HepG2 (cell line): Measurements from ENCODE around the gene TBC1D22A. TPM values are rescaled to one million over a fixed set of nuclear protein-coding genes. Genes with fewer than 3 reads are reported as not detected.

Source experiments
- ATAC-seq: fragments of 200-7000 bp; cut with Tn5 transposase; 3 replicates; pipeline ENCODE4 v1.9.1; 2020; ENCODE audit warnings: mild to moderate bottlenecking, moderate library complexity
- BruUV-seq: library from RNA; stranded (reverse); fragments of 400-500 nt; replicated peaks from 2 replicates; lab custom pipeline; 2021; lab: Mats Ljungman, UMichigan
- CTCF ChIA-PET: fragments of 300-600 bp; formaldehyde crosslinking; extraction: SDS; loops from one replicate; lab custom pipeline; 2021; ENCODE audit warnings: low total read pairs, inconsistent platforms, low intra/inter-chr PET ratio; lab: Yijun Ruan, JAX
- POLR2A ChIA-PET: fragments of 350-600 bp; sonication (Branson Sonifier 250); formaldehyde crosslinking; loops from one replicate; lab custom pipeline; 2020; ENCODE audit warnings: antibody characterized with exemption, inconsistent platforms; lab: Yijun Ruan, JAX
- DNase-seq: peaks from one replicate; pipeline ENCODE4 v3.0.0-alpha.2; 2015; ENCODE audit warnings: low spot score
- FAIRE-seq: peaks from 3 replicates; lab custom pipeline; 2011; peaks lifted over from hg19 to GRCh38; lab: Jason Lieb, UNC
- H2AFZ ChIP-seq: one replicate; pipeline ENCODE4 v1.6.1; 2011; ENCODE audit warnings: low read length, inconsistent platforms
- H3K27ac ChIP-seq: fragments of 300-600 bp; 3 replicates; pipeline ENCODE4 v1.8.0; 2011; ENCODE audit warnings: mixed run types, mild to moderate bottlenecking, mixed read lengths, low read length, inconsistent platforms; ENCODE audit not compliant: insufficient read depth; ENCODE audit errors: extremely low read length
- H3K27me3 ChIP-seq, 2 experiments: fragments of 200-600 bp in 1 of 2; 2 replicates in 1 of 2; 3 replicates in 1 of 2; pipeline versions ENCODE4 v1.6.0 to v1.8.0; 2011; ENCODE audit warnings: low read length in 2 of 2, mild to moderate bottlenecking in 2 of 2, moderate library complexity in 2 of 2, inconsistent platforms in 1 of 2; ENCODE audit not compliant: insufficient read depth in 2 of 2, control insufficient read depth in 1 of 2
- H3K36me3 ChIP-seq, 2 experiments: fragments of 200-600 bp in 1 of 2; replicated peaks in 1 of 2; 2 replicates in 1 of 2; 3 replicates in 1 of 2; pipeline versions ENCODE4 v1.5.1 to v1.8.0; 2011; ENCODE audit warnings: low read length in 2 of 2, inconsistent platforms in 1 of 2; ENCODE audit not compliant: insufficient read depth in 2 of 2, control insufficient read depth in 1 of 2
- H3K4me1 ChIP-seq: 2 replicates; pipeline ENCODE4 v1.5.1; 2012; ENCODE audit warnings: low read length, inconsistent platforms; ENCODE audit not compliant: insufficient read depth
- H3K4me2 ChIP-seq: 2 replicates; pipeline ENCODE4 v1.6.0; 2011; ENCODE audit warnings: low read depth, low read length, inconsistent platforms
- H3K4me3 ChIP-seq, 3 experiments: fragments of 200-600 bp in 1 of 3; sonication (generic), shearing (Covaris generic) in 1 of 3; replicated peaks in 1 of 3; 2 replicates each; pipeline ENCODE4 v1.5.1; 2011 to 2016; ENCODE audit warnings: low read length in 3 of 3, inconsistent platforms in 2 of 3, low read depth in 2 of 3, mild to moderate bottlenecking in 2 of 3, control low read depth in 1 of 3, mixed read lengths in 1 of 3; ENCODE audit not compliant: insufficient read depth in 1 of 3
- H3K79me2 ChIP-seq: one replicate; pipeline ENCODE4 v1.6.1; 2011; ENCODE audit warnings: low read length, inconsistent platforms; ENCODE audit not compliant: insufficient read depth
- H3K9ac ChIP-seq: 2 replicates; pipeline ENCODE4 v1.6.0; 2011; ENCODE audit warnings: mild to moderate bottlenecking, low read depth, low read length, inconsistent platforms; ENCODE audit not compliant: insufficient read depth
- H3K9me3 ChIP-seq: 2 replicates; pipeline ENCODE4 v1.5.1; 2012; ENCODE audit warnings: mild to moderate bottlenecking, low read length
- H4K20me1 ChIP-seq: 2 replicates; pipeline ENCODE4 v1.6.0; 2011; ENCODE audit warnings: inconsistent platforms, mild to moderate bottlenecking, low read length, moderate library complexity; ENCODE audit not compliant: insufficient read depth
- HMG20A ChIP-seq: IDR thresholded peaks from 2 replicates; pipeline ENCODE4 v1.6.1; 2016; ENCODE audit warnings: borderline replicate concordance
- KLF9 ChIP-seq: IDR thresholded peaks from 2 replicates; pipeline ENCODE4 v1.6.1; 2016; ENCODE audit warnings: low read depth
- YEATS4 ChIP-seq: sonication (generic); formaldehyde crosslinking; IDR thresholded peaks from 2 replicates; pipeline ENCODE4 v1.4.0; 2020; ENCODE audit warnings: missing genetic modification reagents, borderline replicate concordance
- ZBTB8A ChIP-seq: sonication (generic); formaldehyde crosslinking; IDR thresholded peaks from 2 replicates; pipeline ENCODE4 v1.4.0; 2020; ENCODE audit warnings: mild to moderate bottlenecking, low read depth, missing genetic modification reagents, borderline replicate concordance
- ZNF235 ChIP-seq: sonication (generic); formaldehyde crosslinking; IDR thresholded peaks from 2 replicates; pipeline ENCODE4 v1.8.1; 2023; ENCODE audit warnings: mild to moderate bottlenecking, missing genetic modification reagents, borderline replicate concordance
- ZNF383 ChIP-seq: sonication (generic); formaldehyde crosslinking; IDR thresholded peaks from 2 replicates; pipeline ENCODE4 v1.4.0; 2020; ENCODE audit warnings: missing genetic modification reagents, mild to moderate bottlenecking, borderline replicate concordance
- ZNF619 ChIP-seq: sonication (generic); formaldehyde crosslinking; IDR thresholded peaks from 2 replicates; pipeline ENCODE4 v1.4.0; 2020; ENCODE audit warnings: mild to moderate bottlenecking, missing genetic modification reagents
- ZNF777 ChIP-seq: sonication (generic); formaldehyde crosslinking; IDR thresholded peaks from 2 replicates; pipeline ENCODE4 v1.4.0; 2020; ENCODE audit warnings: missing genetic modification reagents
- WGBS: methylation state at CpG from one replicate; pipeline ENCODE4 v1.1.6; 2017; ENCODE audit warnings: low lambda C conversion rate; 5-methylcytosine and 5-hydroxymethylcytosine counted together
- in situ Hi-C: cut with HindIII; loops from 2 replicates; pipeline ENCODE4 v1.10.0; 2017; ENCODE audit warnings: low pct_unique_long_range_greater_than_20kb; ENCODE audit not compliant: extremely low pct_ligation_motif_present
- intact Hi-C: fragments of 100-400 bp; cut with micrococcal nuclease; formaldehyde crosslinking; loops from one replicate; pipeline ENCODE4 v1.10.0; 2022; ENCODE audit not compliant: unreplicated experiment
- polyA plus RNA-seq, 8 experiments: library from polyadenylated mRNA; depleted of rRNA in 3 of 8; stranded (reverse) in 7 of 8; unstranded in 1 of 8; fragments of >200 nt; fragmentation: Illumina TruSeq in 4 of 8; extraction: Trizol in 4 of 8; gene quantifications; 2 replicates each; pipeline versions ENCODE4 v1.2.1 to v1.2.3, GENCODE V29; 2011 to 2016; ENCODE audit warnings: low read depth in 4 of 8, missing spikeins in 1 of 8, mixed read lengths in 1 of 8; ENCODE audit not compliant: insufficient read depth in 1 of 8
- total RNA-seq, 5 experiments: library from RNA; depleted of rRNA; stranded (reverse); fragments of >200 nt; fragmentation: Illumina TruSeq; extraction: Trizol; gene quantifications; 2 replicates each; pipeline ENCODE4 v1.2.3, GENCODE V29; 2016; ENCODE audit warnings: low read depth in 1 of 5
- TF ChIP-seq, protein P1 (sequence below): IDR thresholded peaks from 2 replicates; pipeline ENCODE4 v1.6.1; 2012; ENCODE audit warnings: low read length, improper control_type of control experiment

The TBC1D22A gene
- total and polyA plus RNA-seq, 2 of the 13 experiments (the other 11 are each of a cell fraction or from before 2014, with no cell fraction given), result 17.3 to 18.0 TPM

DNA sequence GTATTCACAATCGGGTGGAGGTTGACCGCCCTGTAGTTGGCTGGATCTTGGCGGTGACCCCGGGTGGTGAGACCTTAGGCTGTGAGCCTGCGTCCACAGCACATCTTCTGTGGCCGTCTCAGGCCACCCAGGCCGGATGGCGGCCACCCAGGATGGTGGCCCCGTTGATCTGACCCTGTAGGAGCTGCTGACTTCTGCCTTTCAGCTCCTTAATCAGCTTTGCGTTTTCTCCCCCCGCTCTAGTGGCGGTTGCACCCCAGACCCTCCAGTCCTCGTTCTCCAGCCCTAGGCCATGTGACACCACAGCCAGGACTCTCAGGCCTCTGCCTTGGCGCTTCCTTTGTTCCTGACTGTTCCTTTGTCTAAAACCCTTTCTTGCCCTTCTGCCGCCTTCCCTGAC is 244.0 kb downstream of the TBC1D22A start:
- intact Hi-C loops (no loop called here), in situ Hi-C loops (no loop called here)
- ATAC-seq (no peak), FAIRE-seq (no peak), DNase-seq (no peak)
- TF ChIP-seq ZNF235 (CRISPR knock-in tag) (no peak), ZBTB8A (CRISPR knock-in tag) (no peak), KLF9 (CRISPR knock-in tag) (no peak), ZNF619 (CRISPR knock-in tag) (no peak), ZNF383 (CRISPR knock-in tag) (no peak), HMG20A (CRISPR knock-in tag) (no peak), YEATS4 (CRISPR knock-in tag) (no peak), ZNF777 (CRISPR knock-in tag) (no peak)
- TF ChIP-seq, protein P1, sequence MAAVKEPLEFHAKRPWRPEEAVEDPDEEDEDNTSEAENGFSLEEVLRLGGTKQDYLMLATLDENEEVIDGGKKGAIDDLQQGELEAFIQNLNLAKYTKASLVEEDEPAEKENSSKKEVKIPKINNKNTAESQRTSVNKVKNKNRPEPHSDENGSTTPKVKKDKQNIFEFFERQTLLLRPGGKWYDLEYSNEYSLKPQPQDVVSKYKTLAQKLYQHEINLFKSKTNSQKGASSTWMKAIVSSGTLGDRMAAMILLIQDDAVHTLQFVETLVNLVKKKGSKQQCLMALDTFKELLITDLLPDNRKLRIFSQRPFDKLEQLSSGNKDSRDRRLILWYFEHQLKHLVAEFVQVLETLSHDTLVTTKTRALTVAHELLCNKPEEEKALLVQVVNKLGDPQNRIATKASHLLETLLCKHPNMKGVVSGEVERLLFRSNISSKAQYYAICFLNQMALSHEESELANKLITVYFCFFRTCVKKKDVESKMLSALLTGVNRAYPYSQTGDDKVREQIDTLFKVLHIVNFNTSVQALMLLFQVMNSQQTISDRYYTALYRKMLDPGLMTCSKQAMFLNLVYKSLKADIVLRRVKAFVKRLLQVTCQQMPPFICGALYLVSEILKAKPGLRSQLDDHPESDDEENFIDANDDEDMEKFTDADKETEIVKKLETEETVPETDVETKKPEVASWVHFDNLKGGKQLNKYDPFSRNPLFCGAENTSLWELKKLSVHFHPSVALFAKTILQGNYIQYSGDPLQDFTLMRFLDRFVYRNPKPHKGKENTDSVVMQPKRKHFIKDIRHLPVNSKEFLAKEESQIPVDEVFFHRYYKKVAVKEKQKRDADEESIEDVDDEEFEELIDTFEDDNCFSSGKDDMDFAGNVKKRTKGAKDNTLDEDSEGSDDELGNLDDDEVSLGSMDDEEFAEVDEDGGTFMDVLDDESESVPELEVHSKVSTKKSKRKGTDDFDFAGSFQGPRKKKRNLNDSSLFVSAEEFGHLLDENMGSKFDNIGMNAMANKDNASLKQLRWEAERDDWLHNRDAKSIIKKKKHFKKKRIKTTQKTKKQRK, result no peak
- Histone ChIP-seq H3K9me3 (no peaks in the 10 kb centered on the region), H3K36me3 (peaks cover 19 to 35% of the 10 kb centered on the region in 2 experiments; a peak in 4 of 5 replicates), H3K27ac (no peak overlapping the region), H3K79me2 (no peaks in the 10 kb centered on the region), H3K4me1 (no peaks in the 10 kb centered on the region), H3K4me3 (no peak overlapping the region), H3K27me3 (no peaks in the 10 kb centered on the region), H3K4me2 (no peak overlapping the region), H3K9ac (no peak overlapping the region), H4K20me1 (no peaks in the 10 kb centered on the region; the same call in 1 of the 2 replicates), H2AFZ (no peak overlapping the region)
- CTCF ChIA-PET, result no interaction called here
- no TSS peak for BruUV-seq
- POLR2A ChIA-PET, result no interaction called here
- WGBS, result 90% methylated on average over 15 of the region's 15 CpGs
